HG03066 (cell line): ENCODE data around the gene MACROD2.
"Not testable (repeated sequence)": the region's sequence is repeated elsewhere in the genome, so short reads cannot be mapped to it uniquely, and the experiment has no call there.

Experiments
- ATAC-seq: cut with Tn5 transposase; IDR thresholded peaks from one replicate; pipeline ENCODE4 v1.9.1; 2021; ENCODE audit warnings: low read depth; ENCODE audit not compliant: unreplicated experiment

MACROD2 gene

GRCh38 chr20:15098351-15098750 is 1103.0 kb downstream of the MACROD2 start:
- ATAC-seq, result no peak

GRCh38 chr20:15099130-15099529 is 1103.8 kb downstream of the MACROD2 start:
- ATAC-seq, result no peak

GRCh38 chr20:15100506-15101160 is 1105.3 kb downstream of the MACROD2 start:
- no peak for ATAC-seq

DNA sequence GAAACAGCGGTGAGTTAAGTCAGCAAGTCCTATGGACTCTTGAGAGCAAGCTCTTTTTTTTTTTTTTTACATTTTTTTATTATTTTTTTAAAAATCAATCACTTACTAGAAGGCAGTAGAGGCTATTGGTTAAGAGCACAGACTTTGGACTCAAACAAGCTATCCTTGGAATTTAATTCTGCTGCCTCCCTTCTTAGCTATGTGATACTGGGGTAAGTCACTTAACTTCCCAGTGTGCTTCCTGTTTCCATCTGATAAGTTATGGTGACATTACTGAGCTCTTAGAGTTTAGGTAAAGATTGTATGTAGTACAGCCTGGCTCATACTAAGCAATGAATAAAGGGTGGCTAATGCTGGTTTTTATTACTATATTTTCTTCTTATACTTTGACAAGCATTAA is 1112.6 kb downstream of the MACROD2 start:
- ATAC-seq, result no peak

GRCh38 chr20:15109494-15109893 is 1114.2 kb downstream of the MACROD2 start:
- ATAC-seq, result no peak

DNA sequence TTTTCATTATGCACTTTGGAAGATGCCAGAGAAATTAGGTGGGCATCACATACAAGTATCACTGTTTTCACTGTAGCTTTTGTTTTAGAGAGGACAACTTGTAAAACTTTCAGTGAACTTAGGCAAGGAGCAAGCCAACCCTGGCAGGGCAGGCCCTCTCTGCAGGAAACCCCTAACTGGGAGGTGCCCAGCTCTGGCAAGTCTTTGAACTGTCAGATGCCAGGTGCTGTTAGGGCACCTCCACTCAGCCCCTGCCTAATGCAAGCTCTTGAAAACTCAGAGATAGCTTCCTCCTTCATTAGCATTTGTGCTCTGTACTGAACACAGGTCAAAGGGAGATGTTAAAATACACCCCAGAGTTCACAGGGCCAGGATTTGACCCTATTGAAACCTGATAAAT is 1116.3 kb downstream of the MACROD2 start:
- ATAC-seq, result no peak

GRCh38 chr20:15113144-15113773 is 1117.9 kb downstream of the MACROD2 start:
- no peak for ATAC-seq

DNA sequence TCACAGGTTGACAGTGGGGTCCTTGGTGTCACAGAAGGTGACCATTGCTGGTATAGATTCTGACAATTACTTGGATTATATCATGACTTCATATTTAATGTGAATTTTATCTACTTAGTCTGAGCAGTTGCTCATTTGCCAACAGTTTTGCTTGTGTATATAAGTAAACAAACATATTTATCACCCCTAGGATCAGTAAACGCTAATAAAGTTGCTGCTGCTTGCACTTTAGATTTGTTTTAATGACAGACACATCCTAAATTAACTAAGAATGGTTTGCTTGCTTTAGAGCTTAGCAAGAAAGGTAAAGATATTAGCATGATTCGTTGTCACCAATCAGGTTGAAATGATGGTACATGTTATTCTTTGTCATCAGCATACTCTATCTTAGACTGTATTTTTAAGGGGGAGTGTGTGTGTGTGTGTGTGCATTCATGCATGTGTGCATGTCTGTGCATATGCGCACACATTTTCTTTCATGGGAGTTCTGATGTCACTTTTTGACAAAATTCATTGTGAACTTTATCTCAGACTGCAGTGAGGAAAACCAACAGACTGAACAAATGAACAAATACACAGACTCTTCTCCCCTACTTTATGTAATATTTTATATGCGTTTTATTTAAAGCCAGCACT is 1124.7 kb downstream of the MACROD2 start:
- no peak for ATAC-seq

- ATAC-seq, result no peak
Measured at GRCh38 chr20:15122613-15123012, 1127.3 kb downstream of the MACROD2 start.

DNA sequence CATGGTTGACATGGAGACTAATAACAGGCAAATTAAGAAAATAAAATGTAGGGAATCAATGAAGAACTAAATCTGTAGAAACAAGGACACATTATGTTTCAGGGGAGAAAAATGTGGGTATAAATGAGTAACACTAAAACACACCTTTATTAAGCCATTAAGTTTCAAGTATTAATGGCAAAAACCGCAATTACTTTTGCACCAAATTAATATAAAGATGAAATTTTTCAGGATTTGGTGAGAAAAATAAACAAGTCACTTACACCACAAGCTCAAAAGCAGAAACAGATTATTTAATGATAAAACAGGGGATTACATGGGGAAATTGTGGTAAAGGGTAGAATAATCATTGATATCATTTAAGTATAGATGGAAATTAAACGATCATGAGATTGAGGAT is 1135.9 kb downstream of the MACROD2 start:
- ATAC-seq, result no peak

GRCh38 chr20:15138548-15139126 is 1143.3 kb downstream of the MACROD2 start:
- ATAC-seq, result no peak

DNA sequence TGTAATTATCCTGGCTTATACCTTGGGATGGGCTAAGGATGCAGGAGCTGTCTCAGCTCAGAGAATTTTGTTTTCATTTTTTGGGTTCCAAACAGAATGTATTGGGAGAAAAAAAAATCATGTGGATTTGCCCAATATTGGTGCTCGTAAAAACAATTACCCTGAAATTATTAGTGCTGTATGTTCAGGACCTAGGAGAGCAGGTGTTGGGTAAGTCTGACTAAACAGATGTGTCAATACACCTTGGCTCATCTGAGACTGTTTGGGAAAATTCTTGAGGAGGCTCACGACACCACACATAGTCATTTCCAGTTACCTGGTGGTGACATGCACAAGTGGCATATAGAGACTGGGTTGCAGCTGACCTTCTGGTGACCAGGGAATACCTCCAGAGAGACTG is 1144.2 kb downstream of the MACROD2 start:
- ATAC-seq, result no peak

- no peak for ATAC-seq
Measured at GRCh38 chr20:15140286-15140685, 1145.0 kb downstream of the MACROD2 start.

DNA sequence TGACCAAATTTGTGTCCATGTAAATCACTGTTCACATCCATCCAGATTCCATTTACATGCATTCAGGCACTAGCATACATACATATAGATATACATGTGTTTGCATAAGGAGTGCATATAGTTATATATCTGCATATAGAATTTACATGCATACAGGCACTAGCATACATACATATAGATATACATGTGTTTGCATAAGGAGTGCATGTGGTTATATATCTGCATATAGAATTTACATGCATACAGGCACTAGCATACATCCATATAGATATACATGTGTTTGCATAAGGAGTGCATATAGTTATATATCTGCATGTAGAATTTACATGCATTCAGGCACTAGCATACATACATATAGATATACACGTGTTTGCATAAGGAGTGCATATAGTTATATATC is 1145.6 kb downstream of the MACROD2 start:
- ATAC-seq, result not testable (repeated sequence)

GRCh38 chr20:15141861-15142260 is 1146.5 kb downstream of the MACROD2 start:
- ATAC-seq, result no peak

DNA sequence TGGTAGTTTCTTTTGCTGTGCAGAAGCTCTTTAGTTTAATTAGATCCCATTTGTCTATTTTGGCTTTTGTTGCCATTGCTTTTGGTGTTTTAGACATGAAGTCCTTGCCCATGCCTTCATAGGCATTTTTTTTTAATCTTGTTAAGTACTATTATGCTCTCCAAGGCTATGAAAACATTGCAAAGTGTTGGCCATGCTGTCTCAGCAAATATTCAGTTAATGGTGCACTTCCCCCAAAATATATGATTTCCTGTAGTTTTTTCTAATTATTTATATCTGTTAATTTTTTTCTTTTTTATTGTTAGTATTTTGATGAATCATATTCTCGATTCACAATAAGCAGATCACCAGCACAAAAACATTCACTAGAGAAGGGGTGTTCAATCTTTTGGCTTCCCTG is 1148.2 kb downstream of the MACROD2 start:
- ATAC-seq, result no peak

GRCh38 chr20:15144916-15145315 is 1149.6 kb downstream of the MACROD2 start:
- ATAC-seq, result no peak

DNA sequence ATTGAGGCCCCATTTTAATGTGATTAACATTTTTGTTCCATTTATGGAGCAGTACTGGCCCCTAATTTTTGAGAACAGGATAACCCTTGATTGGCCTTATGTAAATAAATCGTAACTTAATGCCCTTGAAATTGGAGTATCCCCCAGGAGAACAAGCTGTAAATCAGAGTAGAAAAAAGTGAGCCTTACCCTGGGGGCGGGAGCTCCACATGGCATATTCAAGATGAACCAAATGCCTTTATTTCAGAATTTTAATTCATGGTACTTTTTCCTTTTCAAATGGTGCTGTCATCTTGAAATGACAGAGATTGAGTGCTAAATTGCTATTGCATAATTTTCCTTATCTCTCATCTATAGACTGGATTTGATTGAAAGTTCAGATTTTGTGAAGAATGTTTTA is 1151.6 kb downstream of the MACROD2 start:
- ATAC-seq, result no peak

GRCh38 chr20:15154070-15154469 is 1158.8 kb downstream of the MACROD2 start:
- no peak for ATAC-seq

DNA sequence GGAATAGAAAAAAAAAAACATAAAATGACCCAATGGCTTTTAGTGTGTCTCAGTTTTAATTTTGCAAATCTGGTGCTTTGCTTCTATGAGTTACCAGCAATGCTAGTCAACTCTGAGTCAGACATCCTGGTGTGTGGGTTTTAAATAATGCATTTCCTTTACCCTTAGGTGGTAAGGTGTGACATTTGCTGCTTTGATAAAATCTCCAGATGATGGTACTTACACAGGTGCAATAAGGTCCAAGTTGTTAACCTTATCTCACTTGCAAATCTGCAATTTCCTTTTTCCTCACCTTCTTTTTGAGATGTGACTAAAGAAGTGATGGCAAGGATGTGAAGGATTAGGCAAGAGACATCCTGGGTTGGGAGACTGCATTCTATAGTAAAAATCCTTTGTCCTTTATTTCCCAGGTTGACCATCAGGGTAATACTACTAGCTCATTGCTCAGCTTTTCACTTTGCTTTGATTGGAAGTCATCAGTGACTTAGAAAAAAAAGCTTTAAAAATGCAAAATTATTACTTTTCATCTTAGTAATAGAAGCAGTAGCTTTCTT is 1160.6 kb downstream of the MACROD2 start:
- no peak for ATAC-seq

- ATAC-seq, result no peak
Measured at GRCh38 chr20:15158533-15158932, 1163.2 kb downstream of the MACROD2 start.
